ENCODE measurements around the gene PITPNC1.

DNA sequence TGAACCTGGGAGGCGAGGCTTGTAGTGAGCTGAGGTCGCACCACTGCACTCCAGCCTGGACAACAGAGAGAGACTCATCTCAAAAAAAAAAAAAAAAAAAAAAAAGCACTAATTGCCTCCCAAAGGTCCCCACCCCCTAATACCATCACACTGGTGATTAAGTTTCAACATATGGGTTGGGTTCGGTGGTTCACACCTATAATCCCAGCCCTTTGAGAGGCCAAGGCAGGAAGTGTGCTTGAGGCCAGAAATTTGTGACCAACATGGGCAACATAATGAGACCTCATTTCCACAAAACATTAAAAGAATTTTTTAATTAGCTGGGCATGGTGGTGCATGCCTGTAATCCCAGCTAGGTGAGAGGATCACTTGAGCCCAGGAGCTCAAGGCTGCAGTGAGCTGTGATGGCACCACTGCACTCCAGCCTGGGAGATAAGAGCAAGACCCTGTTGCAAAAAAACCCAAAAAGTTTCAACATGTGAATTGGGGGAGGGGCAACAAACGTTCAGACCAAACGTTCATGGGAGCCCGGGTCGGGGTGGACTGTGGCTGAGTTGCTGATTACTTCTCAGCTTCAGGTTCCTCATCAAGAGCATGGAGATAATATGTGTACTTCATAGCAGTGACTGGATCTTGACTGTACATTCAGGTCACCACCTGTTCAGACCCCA lies 278.5 kb downstream of the PITPNC1 start:
- TF ChIP-seq, protein P1, sequence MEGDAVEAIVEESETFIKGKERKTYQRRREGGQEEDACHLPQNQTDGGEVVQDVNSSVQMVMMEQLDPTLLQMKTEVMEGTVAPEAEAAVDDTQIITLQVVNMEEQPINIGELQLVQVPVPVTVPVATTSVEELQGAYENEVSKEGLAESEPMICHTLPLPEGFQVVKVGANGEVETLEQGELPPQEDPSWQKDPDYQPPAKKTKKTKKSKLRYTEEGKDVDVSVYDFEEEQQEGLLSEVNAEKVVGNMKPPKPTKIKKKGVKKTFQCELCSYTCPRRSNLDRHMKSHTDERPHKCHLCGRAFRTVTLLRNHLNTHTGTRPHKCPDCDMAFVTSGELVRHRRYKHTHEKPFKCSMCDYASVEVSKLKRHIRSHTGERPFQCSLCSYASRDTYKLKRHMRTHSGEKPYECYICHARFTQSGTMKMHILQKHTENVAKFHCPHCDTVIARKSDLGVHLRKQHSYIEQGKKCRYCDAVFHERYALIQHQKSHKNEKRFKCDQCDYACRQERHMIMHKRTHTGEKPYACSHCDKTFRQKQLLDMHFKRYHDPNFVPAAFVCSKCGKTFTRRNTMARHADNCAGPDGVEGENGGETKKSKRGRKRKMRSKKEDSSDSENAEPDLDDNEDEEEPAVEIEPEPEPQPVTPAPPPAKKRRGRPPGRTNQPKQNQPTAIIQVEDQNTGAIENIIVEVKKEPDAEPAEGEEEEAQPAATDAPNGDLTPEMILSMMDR (conservative IDR thresholded peaks at IDR 0.05 in 1 of 2, IDR thresholded peaks at IDR 0.05 in 1 of 2; ENCODE audit: extremely low read depth in 1 of 2, insufficient read depth in 1 of 2, low read depth in 1 of 2, low read length in 2 of 2): no peak
- no peak for TF ChIP-seq EZH2 (IDR thresholded peaks at IDR 0.05; ENCODE audit: borderline replicate concordance, low read length)
